ENCODE data around the gene AP3S2. TPM values are rescaled to one million over a fixed set of nuclear protein-coding genes. Genes with fewer than 3 reads are reported as not detected.

AP3S2 gene
- total and polyA plus RNA-seq, 2 of the 8 experiments (the other 6 are each of a cell fraction or from before 2014, with no cell fraction given) = 19.2 to 45.4 TPM

DNA sequence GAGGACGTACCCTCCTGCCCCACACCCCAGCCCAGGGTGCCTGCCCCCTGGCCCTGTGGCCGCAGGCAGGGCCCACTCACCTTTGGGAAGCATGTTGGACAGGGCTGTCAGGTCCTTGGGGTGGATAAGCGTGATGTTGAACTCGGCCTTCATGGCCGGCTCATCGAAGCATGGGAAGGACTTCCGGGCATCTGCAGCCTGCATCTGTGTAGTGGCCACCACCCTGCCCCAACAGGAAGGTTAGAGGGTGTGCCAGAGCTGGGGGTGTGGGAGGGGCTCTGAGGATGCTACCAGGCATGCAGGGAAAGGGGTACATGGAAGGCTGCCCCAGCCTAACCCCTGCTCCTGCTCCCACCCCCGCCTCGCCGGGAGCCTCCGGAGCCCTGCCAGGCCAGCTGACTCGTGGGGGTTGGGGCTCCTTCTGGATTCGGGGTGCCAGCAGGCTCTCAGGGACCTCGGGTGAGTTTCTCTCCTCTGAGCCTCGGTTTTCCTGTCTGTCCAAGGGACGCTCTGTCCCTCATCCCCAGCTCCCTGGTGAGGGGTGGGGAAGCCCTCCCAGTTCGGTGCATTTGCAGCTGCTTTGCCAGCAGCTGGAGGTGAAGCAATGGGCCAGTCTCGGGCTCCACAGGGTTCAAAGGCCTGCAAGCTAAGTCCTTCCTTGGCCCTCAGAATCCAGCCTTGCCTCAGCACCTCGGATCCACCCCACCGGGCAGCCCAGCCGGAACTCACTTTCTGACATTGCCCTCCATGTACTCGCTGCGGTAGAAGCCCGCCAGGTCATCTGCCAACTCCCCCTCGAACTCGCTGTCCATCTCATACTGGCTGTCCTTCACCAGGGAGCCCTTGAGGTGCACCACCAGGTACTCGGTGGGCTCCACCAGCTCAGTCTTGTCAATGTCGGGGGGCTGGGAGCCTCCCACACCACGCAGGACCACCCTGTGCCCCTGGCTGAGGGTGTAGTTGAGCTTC, 88.3 kb downstream of the AP3S2 start:
- Histone ChIP-seq H2BK12ac (ENCODE audit: low read depth, low read length) (peak overlapping the region; percentile 39; the same call in 1 of the 2 replicates), H2BK15ac (ENCODE audit: low read length) (no peak overlapping the region), H3K4me2 (ENCODE audit: insufficient read depth in 1 of 2, low read depth in 2 of 2, low read length in 2 of 2) (no peak overlapping the region), H3K4me3 (ENCODE audit: extremely low read depth in 1 of 4, insufficient read depth in 2 of 4, low read depth in 3 of 4, low read length in 4 of 4) (no peak overlapping the region), H3K79me1 (ENCODE audit: low read depth, low read length) (no peaks in the 10 kb centered on the region), H3K27ac (ENCODE audit: low read depth, low read length) (no peak overlapping the region), H3K18ac (ENCODE audit: extremely low read depth, low read length) (no peak overlapping the region), H3K23ac (ENCODE audit: insufficient read length) (no peak overlapping the region), H3K36me3 (ENCODE audit: control insufficient read depth in 2 of 4, insufficient read depth in 4 of 4, low read length in 3 of 4) (no peaks in the 10 kb centered on the region), H4K91ac (replicated peaks; ENCODE audit: insufficient read length, low read length) (no peak overlapping the region), H3K4me1 (replicated peaks in 1 of 4; ENCODE audit: control insufficient read depth in 3 of 4, insufficient read depth in 4 of 4, low read length in 3 of 4) (peaks cover 0 to 13% (median 1%) of the 10 kb centered on the region in 4 experiments; a peak in 4 of 7 replicates), H3K9ac (replicated peaks in 1 of 4; ENCODE audit: extremely low read depth in 1 of 4, low read depth in 3 of 4, low read length in 3 of 4) (no peak overlapping the region), H4K20me1 (replicated peaks in 1 of 2; ENCODE audit: control insufficient read depth in 1 of 2, insufficient read depth in 2 of 2, low read length in 2 of 2) (no peaks in the 10 kb centered on the region), H2AFZ (ENCODE audit: low read length) (no peak overlapping the region), H4K8ac (ENCODE audit: extremely low read depth, insufficient read depth, low read length) (no peak overlapping the region; the same call in 1 of the 2 replicates), H2BK5ac (ENCODE audit: low read depth, low read length) (0 out of 2 replicates have a peak overlapping the region, but pooled peaks have one; percentile 71), H3K9me3 (ENCODE audit: insufficient read depth in 2 of 2, low read depth in 1 of 2, low read length in 1 of 2) (no peaks in the 10 kb centered on the region), H2BK120ac (replicated peaks; ENCODE audit: low read depth, low read length) (no peak overlapping the region), H2AK5ac (ENCODE audit: low read depth, low read length) (no peak overlapping the region), H4K5ac (ENCODE audit: insufficient read length, low read depth, low read length) (no peak overlapping the region), H3K4ac (replicated peaks; ENCODE audit: insufficient read length, low read depth, low read length) (no peak overlapping the region), H3K27me3 (replicated peaks in 1 of 4; ENCODE audit: control insufficient read depth in 3 of 4, extremely low read depth in 1 of 4, insufficient read depth in 3 of 4, low read length in 3 of 4) (no peaks in the 10 kb centered on the region; a peak in 1 of 7 replicates), H3K23me2 (ENCODE audit: low read depth, low read length) (no peaks in the 10 kb centered on the region), H3K14ac (ENCODE audit: insufficient read length) (no peak overlapping the region), H3K79me2 (ENCODE audit: control insufficient read depth in 1 of 2, insufficient read depth in 2 of 2, low read length in 2 of 2) (no peaks in the 10 kb centered on the region), H3K56ac (replicated peaks; ENCODE audit: insufficient read length, low read depth, low read length) (no peak overlapping the region), H2BK20ac (ENCODE audit: low read length) (no peak overlapping the region)
- POLR2A ChIA-PET (ENCODE audit: partially characterized antibody) = no interaction called here
- CTCF ChIA-PET (ENCODE audit: partially characterized antibody) = interaction anchor here (0.9 to 2.8 kb wide), 4 partner anchors 44 to 71 kb away, joined by 4 to 11 read pairs (median 4); no protein-coding TSS in a partner anchor
- DNase-seq (ENCODE audit: low read depth in 1 of 2, low spot score in 2 of 2) = no peak
- WGBS, 2 experiments (ENCODE audit: extremely low coverage in 1 of 2, insufficient coverage in 1 of 2, insufficient read length in 1 of 2, insufficient replicate concordance in 2 of 2, low coverage in 1 of 2, low lambda C conversion rate in 2 of 2, missing lambda C conversion rate in 1 of 2) = 91% methylated on average over 23 of the region's 29 CpGs; no CpG with 5 or more reads in 1 of the 2 experiments
- FAIRE-seq = no peak
- TF ChIP-seq, protein P1, sequence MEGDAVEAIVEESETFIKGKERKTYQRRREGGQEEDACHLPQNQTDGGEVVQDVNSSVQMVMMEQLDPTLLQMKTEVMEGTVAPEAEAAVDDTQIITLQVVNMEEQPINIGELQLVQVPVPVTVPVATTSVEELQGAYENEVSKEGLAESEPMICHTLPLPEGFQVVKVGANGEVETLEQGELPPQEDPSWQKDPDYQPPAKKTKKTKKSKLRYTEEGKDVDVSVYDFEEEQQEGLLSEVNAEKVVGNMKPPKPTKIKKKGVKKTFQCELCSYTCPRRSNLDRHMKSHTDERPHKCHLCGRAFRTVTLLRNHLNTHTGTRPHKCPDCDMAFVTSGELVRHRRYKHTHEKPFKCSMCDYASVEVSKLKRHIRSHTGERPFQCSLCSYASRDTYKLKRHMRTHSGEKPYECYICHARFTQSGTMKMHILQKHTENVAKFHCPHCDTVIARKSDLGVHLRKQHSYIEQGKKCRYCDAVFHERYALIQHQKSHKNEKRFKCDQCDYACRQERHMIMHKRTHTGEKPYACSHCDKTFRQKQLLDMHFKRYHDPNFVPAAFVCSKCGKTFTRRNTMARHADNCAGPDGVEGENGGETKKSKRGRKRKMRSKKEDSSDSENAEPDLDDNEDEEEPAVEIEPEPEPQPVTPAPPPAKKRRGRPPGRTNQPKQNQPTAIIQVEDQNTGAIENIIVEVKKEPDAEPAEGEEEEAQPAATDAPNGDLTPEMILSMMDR (IDR thresholded peaks at IDR 0.05; ENCODE audit: control extremely low read depth in 1 of 3, insufficient read depth in 1 of 3, low read depth in 1 of 3, low read length in 3 of 3) = no peak
- TF ChIP-seq SUZ12 (IDR thresholded peaks at IDR 0.05; ENCODE audit: low read length) (no peak), NANOG (IDR thresholded peaks at IDR 0.05; ENCODE audit: insufficient read depth, low read depth, low read length, poor library complexity, severe bottlenecking) (no peak), POLR2A (IDR thresholded peaks at IDR 0.05; ENCODE audit: control extremely low read depth in 1 of 2, low read depth in 2 of 2, low read length in 2 of 2) (no peak), SAP30 (IDR thresholded peaks at IDR 0.05; ENCODE audit: insufficient read depth, insufficient replicate concordance, low read length) (no peak), POU5F1 (IDR thresholded peaks at IDR 0.05; ENCODE audit: low read depth, low read length) (no peak), RXRA (IDR thresholded peaks at IDR 0.05; ENCODE audit: insufficient read depth, low read depth, low read length) (no peak)
